SKM-1 treated with dmso at 0.1 percent for 144 hours (cell line): ENCODE data around the gene OR2H1.

ENCODE experiments used
- DNase-seq: peaks from one replicate; lab custom pipeline; 2025; ENCODE audit not compliant: unreplicated experiment; lab: John Stamatoyannopoulos, UW

Gene OR2H1

DNA sequence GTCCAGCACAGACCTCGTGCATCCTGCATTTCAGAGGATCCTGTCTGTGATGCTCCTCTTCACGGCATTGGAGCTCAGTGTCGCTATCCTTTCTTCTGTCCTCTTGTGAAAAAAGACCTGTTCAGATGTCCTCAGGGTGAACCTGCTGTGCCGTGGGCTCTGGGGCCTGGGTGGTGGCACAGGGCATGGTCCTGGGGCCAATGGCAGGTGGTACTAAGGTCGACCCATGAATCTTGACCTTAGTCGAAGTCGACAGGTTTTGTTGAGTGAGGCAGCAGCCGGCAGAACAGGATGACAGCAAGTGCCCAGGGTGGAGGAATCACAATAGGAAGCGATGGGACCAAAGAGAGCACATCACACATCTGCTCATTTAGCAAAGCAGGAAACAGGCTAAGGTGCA lies 52.8 kb downstream of the OR2H1 start:
- no peak for DNase-seq

DNA sequence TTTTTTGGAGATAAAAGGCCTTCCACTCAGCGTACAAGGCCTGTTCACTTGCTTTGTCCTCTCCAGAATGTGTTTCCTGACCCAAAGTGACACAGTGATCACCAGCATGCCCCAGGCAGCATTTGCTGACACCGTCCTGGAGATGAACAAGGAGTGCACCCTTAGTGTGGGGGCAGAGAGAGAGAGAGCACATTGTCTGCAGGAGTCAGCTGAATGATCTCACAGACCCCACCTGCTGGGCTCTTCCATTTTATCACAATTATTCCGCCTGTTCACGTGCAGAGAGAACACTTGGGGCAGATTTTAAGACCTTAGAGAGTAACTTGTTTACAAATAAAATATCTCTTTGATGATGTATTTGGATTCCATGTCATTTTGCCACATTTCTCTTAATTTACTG lies 53.2 kb downstream of the OR2H1 start:
- no peak for DNase-seq

- DNase-seq, result no peak
Observed at GRCh38 chr6:29510746-29511300, 53.9 kb downstream of the OR2H1 start.
